ENCODE measurements around the gene C14orf132.

DNA sequence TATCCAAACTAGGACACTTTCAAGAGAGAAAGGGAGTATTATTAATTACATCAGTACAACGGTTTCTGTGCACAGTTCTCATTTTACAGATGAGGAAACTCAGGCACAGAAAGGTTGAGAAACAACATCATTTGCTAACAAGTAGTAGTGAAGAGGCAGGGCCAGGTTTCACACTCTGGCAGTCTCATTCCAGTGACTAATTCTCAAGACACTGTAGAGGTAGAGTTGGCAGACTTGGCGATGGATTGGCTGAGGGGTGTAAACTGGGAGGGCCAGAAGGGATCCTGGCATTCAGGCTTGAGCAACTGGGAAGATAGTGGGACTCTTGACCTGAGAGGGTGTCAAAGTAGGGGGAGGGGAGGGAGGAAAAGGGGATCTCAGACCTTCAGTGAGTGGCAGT, 91.7 kb downstream of the C14orf132 start:
- TF ChIP-seq YY1 (IDR thresholded peaks at IDR 0.05; ENCODE audit: borderline replicate concordance in 1 of 3, control insufficient read depth in 1 of 3, extremely low read depth in 1 of 3, insufficient read depth in 3 of 3, insufficient read length in 1 of 3, insufficient replicate concordance in 2 of 3, low read depth in 1 of 3, low read length in 2 of 3) (no peak), ZBTB8A (IDR thresholded peaks at IDR 0.05; ENCODE audit: partially characterized antibody) (no peak), GTF2F1 (IDR thresholded peaks at IDR 0.05; ENCODE audit: low read depth, low read length) (no peak), MXI1 (IDR thresholded peaks at IDR 0.05; ENCODE audit: low read depth, low read length) (no peak), RB1 (IDR thresholded peaks at IDR 0.05; ENCODE audit: low read depth) (no peak), FOXP1 (CRISPR knock-in tag; IDR thresholded peaks at IDR 0.05) (no peak), GATAD2B (IDR thresholded peaks at IDR 0.05; ENCODE audit: borderline replicate concordance) (no peak)
- TF ChIP-seq, protein P1, sequence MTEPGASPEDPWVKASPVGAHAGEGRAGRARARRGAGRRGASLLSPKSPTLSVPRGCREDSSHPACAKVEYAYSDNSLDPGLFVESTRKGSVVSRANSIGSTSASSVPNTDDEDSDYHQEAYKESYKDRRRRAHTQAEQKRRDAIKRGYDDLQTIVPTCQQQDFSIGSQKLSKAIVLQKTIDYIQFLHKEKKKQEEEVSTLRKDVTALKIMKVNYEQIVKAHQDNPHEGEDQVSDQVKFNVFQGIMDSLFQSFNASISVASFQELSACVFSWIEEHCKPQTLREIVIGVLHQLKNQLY (CRISPR knock-in tag; conservative IDR thresholded peaks at IDR 0.05), result no peak
